Measurements from ENCODE around the gene DDA1.
A peak's percentile ranks its signal among the peaks of the same experiment; 100 is the strongest.
"Not testable (repeated sequence)": the region's sequence is repeated elsewhere in the genome, so short reads cannot be mapped to it uniquely, and the experiment has no call there.

The DDA1 gene

DNA sequence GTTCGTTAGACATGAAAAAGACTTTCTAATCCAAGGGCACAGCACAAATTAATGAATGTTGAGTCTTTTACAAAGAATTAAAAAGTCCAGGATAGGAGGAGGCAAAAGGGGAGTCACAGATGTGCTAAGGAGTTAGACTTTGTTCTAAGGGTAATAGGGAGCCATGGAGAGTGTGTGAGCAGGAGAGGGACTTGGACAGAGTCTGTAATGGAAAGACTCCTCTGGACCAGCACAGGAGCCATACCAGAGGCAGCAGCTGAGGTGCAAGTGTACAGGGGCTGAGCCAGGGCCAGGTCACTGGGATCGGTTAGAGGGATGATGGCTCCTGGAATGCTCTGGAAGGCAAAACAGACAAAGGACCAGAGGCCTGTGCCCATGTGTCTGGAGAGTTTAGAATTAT lies 38.5 kb downstream of the DDA1 start:
- DNase-seq (ENCODE audit: low spot score): no peak

DNA sequence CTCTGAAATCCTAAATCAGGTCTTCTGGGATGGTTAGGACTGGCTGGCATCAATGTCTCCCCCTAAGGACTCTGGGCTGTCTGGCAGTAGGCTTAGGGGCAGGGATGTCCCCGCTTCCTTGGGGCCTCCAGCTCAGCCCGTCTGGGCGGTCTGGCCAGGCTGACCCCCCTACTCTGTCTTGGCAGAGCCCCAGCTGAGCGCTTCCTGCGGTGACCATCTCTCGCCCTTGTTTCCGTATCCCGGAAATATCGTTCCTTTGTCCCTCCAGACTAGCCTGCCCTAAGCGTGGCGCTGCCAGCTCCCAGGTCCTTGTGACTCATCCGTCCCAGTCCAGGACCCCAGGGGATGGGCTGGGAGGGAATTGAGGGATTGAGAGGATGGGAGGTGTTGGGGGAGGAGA lies 39.3 kb downstream of the DDA1 start:
- peak; percentile 73 for DNase-seq (ENCODE audit: low spot score)

GRCh38 chr19:17351815-17352435 lies 42.6 kb downstream of the DDA1 start:
- DNase-seq (ENCODE audit: low spot score): no peak

DNA sequence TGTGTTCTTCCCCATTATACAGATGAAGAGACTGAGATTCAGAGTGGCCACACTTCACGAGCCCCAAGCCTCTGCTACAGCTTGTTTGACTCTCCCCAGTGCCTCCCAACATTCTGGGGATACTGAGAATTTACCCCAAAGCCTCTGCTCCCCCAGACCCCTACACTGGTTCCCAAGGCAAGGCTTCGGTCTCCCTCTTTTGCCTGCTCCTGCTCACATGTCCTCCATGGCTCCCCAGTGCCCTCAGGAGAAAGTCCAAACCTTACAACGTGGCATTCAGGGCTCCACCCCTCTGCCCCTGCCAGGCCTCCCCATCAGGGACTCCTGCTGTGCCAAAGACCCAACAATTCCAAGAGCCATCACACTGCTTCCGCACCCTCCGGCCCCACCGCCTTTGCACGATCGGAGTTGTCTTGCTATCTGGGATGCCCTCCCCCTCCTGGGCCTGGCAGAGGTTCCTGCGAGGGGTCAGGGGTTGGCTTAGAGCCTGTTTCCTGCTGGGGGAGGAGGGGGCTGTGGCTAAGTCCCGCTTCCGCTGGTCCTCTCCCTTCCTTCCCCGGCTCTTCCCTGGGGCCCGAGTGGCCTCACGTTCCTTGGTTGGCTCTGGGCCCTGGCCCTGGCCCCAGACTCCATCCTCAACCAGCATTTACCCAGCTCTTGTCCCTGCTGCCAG lies 43.4 kb downstream of the DDA1 start:
- DNase-seq (ENCODE audit: low spot score): no peak

GRCh38 chr19:17353386-17353785 lies 44.0 kb downstream of the DDA1 start:
- DNase-seq (ENCODE audit: low spot score): no peak

DNA sequence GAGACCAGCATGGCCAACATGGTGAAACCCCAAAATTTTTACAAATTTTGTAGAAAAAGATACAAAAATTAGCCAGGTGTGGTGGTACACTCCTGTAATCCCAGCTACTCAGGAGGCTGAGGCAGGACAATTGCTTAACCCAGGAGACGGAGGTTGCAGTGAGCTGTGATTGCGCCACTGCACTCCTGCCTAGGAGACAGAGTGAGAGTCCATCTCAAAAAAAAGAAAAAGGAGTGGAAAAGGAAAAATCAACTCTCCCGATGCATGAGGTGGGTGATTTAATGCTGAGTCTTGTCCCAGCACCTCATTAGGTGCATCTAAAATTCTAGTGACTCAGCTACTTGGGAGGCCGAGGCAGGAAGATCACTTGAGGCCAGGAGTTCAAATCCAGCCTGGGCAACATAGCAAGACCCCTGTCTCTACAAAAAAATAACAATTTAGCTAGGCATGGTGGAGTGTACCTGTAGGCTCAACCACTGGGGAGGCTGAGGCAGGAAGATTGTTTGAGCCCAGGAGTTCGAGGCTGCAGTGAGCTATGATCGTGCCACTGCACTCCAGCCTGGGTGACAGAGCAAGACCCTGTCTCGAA lies 47.8 kb downstream of the DDA1 start:
- DNase-seq (ENCODE audit: low spot score): no peak

DNA sequence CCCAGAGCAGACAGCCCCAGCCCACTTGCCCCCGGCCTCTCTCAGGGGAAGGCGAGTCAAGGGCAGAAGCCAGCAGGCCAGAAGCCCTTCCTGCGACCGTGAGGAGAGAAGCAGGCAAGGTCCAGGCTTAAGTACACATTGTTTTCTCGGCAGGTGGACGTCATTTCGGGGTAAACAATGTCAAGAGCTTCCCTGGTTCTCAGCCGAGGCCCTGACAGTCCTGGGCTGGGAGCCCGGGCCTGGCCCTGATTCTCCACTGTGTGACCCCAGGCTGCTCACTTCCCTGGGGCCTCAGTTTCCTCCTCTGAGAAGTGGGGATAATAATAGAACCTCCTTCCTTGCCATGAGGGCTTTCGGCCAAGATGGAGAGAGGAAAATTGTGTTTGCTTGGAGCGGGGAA lies 48.4 kb downstream of the DDA1 start:
- no peak for DNase-seq (ENCODE audit: low spot score)

- DNase-seq (ENCODE audit: low spot score): no peak
Measured at GRCh38 chr19:17358395-17358794, 49.0 kb downstream of the DDA1 start.

- DNase-seq (ENCODE audit: low spot score): no peak
Measured at GRCh38 chr19:17359905-17360800, 50.8 kb downstream of the DDA1 start.

DNA sequence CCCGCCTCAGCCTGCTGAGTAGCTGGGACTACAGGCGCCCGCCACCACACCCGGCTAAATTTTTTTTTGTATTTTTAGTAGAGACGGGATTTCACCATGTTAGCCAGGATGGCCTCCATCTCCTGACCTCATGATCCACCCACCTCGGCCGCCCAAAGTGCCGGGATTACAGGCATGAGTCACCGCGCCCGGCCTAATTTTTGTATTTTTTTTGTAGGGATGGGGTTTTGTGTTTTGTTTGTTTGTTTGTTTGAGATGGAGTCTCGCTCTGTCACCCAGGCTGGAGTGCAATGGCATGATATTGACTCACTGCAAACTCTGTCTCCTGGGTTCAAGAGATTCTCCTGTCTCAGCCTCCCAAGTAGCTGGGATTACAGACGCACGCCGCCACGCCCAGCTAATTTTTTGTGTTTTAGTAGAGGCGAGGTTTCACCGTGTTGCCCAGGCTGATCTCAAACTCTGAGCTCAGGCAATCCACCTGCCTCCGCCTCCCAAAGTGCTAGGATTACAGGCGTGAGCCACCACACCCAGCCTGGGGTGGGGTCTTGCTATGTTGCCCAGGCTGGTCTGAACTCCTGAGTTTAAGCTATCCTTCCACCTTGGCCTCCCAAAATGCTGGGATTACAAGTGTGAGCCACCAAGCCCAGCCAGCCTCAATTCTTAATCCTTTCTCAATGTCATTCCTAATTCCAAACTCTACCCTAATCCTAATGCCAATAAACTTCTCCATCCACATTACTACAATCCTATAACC lies 54.7 kb downstream of the DDA1 start:
- not testable (repeated sequence) for DNase-seq (ENCODE audit: low spot score)

GRCh38 chr19:17365361-17365760 lies 56.0 kb downstream of the DDA1 start:
- DNase-seq (ENCODE audit: low spot score): no peak

DNA sequence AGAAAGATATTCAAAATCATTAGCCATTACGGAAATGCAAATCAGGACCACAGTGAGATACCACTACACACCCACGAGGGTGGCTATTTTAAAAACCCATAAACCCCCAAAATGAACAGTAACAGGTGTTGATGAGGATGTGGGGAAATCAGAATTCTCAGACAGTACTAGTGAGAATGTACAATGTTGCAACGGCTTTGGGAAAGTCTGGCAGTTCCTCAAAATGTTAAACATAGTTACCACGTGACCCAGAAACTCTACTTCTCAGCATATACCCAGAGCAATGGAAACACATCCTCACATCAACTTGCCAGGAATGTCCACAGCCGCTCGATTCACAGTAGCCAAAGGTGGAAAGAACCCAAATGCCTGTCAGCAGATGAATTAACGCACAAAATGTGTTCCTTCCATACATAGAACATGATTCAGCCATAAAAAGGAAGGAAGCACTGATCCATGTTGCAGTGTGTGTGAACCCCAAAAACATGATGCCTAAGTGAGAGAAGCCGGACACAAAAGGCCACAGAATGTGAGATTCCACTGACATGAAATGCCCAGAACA lies 60.7 kb downstream of the DDA1 start:
- DNase-seq (ENCODE audit: low spot score): no peak
